GM12891 (cell line): ENCODE results near the gene DHX38.

Source experiments
- PAX5 ChIP-seq: IDR thresholded peaks from 2 replicates; pipeline ENCODE4 v1.6.1; 2011; ENCODE audit warnings: low read length, moderate library complexity, mild to moderate bottlenecking; ENCODE audit not compliant: insufficient read depth, severe bottlenecking
- POLR2A ChIP-seq: IDR thresholded peaks from 2 replicates; pipeline ENCODE4 v1.6.1; 2011; ENCODE audit warnings: low read depth, low read length, control low read depth
- POLR2AphosphoS5 ChIP-seq: IDR thresholded peaks from 2 replicates; pipeline ENCODE4 v1.6.1; 2011; ENCODE audit warnings: low read depth, low read length, control low read depth
- SPI1 ChIP-seq: IDR thresholded peaks from 2 replicates; pipeline ENCODE4 v1.6.1; 2011; ENCODE audit warnings: low read depth, low read length, control low read depth

- TF ChIP-seq POLR2AphosphoS5: no peak
- TF ChIP-seq POLR2A: no peak
- no peak for TF ChIP-seq PAX5
- no peak for TF ChIP-seq SPI1
Measured at GRCh38 chr16:72055911-72056310, 37.7 kb upstream of the DHX38 start.
